T-helper 2 cell treated with Interferon-gamma antibody and Interleukin-4, amounts not matched to agents 5 μg/mL and 100 μg/mL, for 36 hours (primary cell): Measurements from ENCODE around the gene PAX5.
A peak's percentile ranks its signal among the peaks of the same experiment; 100 is the strongest.

Experiments used
- DNase-seq: peaks from one replicate; pipeline ENCODE4 v3.0.0; 2021; ENCODE audit warnings: low spot score
- H3K27ac Mint-ChIP-seq: one replicate; pipeline ENCODE4 v1.8.0; 2021; ENCODE audit warnings: mild to moderate bottlenecking, mixed read lengths
- H3K27me3 Mint-ChIP-seq: one replicate; pipeline ENCODE4 v1.8.0; 2021; ENCODE audit warnings: low read depth, mixed read lengths
- H3K36me3 Mint-ChIP-seq: one replicate; pipeline ENCODE4 v1.8.0; 2021; ENCODE audit warnings: low read depth, mixed read lengths
- H3K4me1 Mint-ChIP-seq: one replicate; pipeline ENCODE4 v1.8.0; 2021; ENCODE audit warnings: low read depth, mixed read lengths
- H3K4me3 Mint-ChIP-seq: one replicate; pipeline ENCODE4 v1.8.0; 2022; ENCODE audit warnings: mild to moderate bottlenecking, moderate library complexity, mixed read lengths
- H3K9me3 Mint-ChIP-seq: one replicate; pipeline ENCODE4 v1.8.0; 2021; ENCODE audit warnings: mixed read lengths

The PAX5 gene

DNA sequence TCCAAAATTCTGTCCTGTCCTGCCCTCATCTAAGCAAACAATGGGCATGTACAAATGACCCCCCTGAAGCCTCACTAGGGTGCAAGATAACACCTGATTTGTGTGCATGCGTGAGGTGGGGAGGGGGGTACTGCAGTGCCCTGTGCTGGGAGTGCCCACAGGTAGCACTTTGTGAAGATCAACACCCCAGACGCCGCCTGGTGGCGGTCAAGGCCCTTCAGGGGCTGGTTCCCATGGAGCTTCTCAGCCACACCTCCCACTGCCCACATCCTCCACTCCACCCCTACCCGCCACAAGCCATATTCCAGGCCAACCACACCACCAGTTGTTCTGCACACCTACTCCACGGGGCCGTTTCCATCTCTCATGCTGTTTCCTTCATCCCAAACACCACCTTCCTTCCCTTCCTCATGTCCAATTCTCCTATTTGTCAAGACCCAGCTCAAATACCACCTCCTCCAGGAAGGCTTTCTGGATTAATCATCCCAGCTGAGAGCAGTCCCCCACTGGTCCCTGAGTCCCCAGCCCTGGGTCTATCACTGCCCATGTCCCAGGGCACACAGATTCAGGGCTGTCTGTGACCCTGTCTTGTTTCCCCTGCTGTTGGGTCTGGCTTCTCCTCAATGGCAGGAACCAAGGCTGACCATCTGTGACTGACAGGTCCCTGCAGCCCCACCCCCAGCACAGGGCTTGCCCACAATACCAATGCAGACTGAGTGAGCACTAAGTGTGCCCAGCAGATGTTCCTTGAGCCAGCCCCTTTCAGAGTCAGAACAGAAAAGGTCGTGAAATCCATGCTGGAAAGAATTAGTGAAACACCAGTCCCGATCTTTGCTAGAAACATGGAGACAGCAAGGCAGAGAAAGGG lies 178.4 kb downstream of the PAX5 start:
- Mint-ChIP-seq H3K27me3 (peaks cover 5% of the 10 kb centered on the region), H3K9me3 (no peaks in the 10 kb centered on the region), H3K36me3 (no peaks in the 10 kb centered on the region), H3K4me1 (peaks cover 10% of the 10 kb centered on the region), H3K27ac (no peak overlapping the region), H3K4me3 (no peak overlapping the region)
- DNase-seq = peak; percentile 20

DNA sequence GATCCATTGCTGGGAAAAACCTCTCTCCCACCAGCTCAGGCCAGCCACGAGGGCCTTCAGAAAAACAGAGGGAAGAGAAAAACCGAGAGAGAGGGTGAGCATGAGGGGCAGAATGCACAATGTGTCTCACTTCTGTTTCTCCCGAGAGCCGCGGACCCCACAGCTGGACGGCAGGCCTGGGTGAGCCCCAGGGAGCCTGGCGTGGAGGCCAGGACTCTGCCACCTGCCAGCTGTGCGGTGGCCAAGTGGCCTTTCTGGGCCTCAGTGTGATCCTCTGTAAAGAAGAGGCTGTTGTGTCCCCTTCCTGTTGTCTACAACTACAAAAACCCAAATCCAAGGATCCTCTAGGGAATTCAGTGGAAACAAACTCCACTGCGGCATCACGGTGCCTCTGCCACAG lies 179.3 kb downstream of the PAX5 start:
- H3K27me3 Mint-ChIP-seq = peaks cover 5% of the 10 kb centered on the region
- no peak for DNase-seq
- no peak overlapping the region for H3K4me3 Mint-ChIP-seq
- no peak overlapping the region for H3K27ac Mint-ChIP-seq
- peaks cover 10% of the 10 kb centered on the region for H3K4me1 Mint-ChIP-seq
- no peaks in the 10 kb centered on the region for H3K36me3 Mint-ChIP-seq
- no peaks in the 10 kb centered on the region for H3K9me3 Mint-ChIP-seq

DNA sequence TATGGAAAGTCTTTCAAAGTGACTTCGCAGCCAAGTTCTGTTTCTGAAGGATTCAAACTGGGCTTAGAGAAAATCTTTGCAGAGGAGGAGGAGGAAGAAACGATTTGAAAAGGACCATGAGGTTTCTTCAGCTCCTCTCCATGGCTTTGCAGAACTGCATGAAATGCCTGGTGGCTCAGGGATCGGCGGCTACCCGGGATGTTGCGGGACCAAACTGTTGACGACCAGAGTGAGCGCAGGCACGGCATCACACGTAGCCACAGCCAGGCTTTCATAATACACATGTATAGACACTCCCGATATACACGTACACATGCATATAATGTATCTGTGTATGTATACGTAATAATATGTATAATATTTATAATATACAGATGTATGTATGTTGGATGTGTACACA lies 180.0 kb downstream of the PAX5 start:
- H3K27ac Mint-ChIP-seq = no peak overlapping the region
- H3K27me3 Mint-ChIP-seq = peaks cover 5% of the 10 kb centered on the region
- H3K9me3 Mint-ChIP-seq = no peaks in the 10 kb centered on the region
- H3K4me3 Mint-ChIP-seq = no peak overlapping the region
- no peaks in the 10 kb centered on the region for H3K36me3 Mint-ChIP-seq
- peaks cover 10% of the 10 kb centered on the region for H3K4me1 Mint-ChIP-seq
- DNase-seq = no peak

DNA sequence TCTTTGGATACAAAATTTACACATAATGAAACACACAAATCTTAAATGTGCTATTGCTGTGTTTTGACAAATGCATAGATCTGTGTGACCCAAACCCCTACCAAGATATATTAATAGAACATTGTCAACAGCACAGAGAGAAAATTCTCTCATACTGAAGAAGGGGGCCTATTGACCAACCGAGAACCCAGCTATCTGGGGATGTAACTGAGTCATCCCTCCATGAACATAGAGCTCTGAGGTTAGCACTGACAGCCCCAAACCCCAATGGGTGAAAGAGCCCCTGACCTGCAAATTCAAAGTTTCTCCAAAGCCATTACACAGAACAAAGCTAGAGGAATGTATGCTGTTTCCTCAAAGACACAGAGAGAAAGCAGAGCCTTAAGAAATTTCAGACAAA lies 180.8 kb downstream of the PAX5 start:
- no peaks in the 10 kb centered on the region for H3K36me3 Mint-ChIP-seq
- no peak overlapping the region for H3K27ac Mint-ChIP-seq
- DNase-seq = no peak
- no peaks in the 10 kb centered on the region for H3K9me3 Mint-ChIP-seq
- H3K27me3 Mint-ChIP-seq = peaks cover 5% of the 10 kb centered on the region
- peaks cover 10% of the 10 kb centered on the region for H3K4me1 Mint-ChIP-seq
- no peak overlapping the region for H3K4me3 Mint-ChIP-seq

DNA sequence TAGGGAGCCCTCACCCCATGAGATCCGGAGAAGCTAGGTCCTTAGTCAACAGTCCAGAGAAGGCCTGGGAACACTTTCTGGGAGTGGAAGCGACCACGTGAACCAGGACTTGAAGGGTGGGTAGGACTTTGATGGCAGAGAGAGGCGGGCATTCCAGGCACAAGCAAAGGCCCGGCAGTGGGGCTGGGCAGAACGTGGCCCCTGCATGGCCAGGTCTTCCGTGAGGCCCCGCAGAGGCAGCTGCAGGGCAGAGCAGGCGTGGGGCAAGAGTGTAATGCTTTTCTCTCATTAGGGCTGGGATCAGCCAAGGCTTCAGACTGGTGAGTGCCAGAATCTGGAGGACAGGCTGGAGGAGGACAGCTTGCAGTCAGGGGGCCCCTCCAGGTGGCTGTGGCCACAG lies 184.1 kb downstream of the PAX5 start:
- Mint-ChIP-seq H3K4me3 (no peak overlapping the region), H3K36me3 (no peaks in the 10 kb centered on the region), H3K27ac (no peak overlapping the region), H3K27me3 (peaks cover 3% of the 10 kb centered on the region), H3K4me1 (no peaks in the 10 kb centered on the region), H3K9me3 (no peaks in the 10 kb centered on the region)
- no peak for DNase-seq

DNA sequence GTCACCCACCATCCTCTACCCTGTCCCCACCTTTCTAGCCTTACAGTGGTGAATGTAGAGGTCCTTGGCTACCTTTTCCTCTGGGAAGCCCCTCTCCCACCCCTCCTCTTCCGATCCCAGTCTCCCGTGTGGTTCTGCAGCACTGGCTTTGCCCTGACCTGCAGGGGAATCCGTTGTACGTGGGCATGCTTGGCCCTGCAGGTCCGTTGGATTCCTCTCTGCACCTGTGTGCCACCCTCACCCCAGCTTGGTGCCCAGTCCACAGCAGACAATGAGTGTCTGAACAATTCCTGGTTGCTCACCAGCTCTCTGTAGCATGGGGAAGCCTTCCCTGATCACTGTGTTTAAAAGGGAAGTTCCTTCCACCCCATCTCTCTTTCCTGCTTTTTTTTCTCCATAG lies 185.1 kb downstream of the PAX5 start:
- no peaks in the 10 kb centered on the region for H3K9me3 Mint-ChIP-seq
- no peak overlapping the region for H3K27ac Mint-ChIP-seq
- DNase-seq = no peak
- no peaks in the 10 kb centered on the region for H3K36me3 Mint-ChIP-seq
- no peaks in the 10 kb centered on the region for H3K4me1 Mint-ChIP-seq
- peaks cover 3% of the 10 kb centered on the region for H3K27me3 Mint-ChIP-seq
- no peak overlapping the region for H3K4me3 Mint-ChIP-seq

DNA sequence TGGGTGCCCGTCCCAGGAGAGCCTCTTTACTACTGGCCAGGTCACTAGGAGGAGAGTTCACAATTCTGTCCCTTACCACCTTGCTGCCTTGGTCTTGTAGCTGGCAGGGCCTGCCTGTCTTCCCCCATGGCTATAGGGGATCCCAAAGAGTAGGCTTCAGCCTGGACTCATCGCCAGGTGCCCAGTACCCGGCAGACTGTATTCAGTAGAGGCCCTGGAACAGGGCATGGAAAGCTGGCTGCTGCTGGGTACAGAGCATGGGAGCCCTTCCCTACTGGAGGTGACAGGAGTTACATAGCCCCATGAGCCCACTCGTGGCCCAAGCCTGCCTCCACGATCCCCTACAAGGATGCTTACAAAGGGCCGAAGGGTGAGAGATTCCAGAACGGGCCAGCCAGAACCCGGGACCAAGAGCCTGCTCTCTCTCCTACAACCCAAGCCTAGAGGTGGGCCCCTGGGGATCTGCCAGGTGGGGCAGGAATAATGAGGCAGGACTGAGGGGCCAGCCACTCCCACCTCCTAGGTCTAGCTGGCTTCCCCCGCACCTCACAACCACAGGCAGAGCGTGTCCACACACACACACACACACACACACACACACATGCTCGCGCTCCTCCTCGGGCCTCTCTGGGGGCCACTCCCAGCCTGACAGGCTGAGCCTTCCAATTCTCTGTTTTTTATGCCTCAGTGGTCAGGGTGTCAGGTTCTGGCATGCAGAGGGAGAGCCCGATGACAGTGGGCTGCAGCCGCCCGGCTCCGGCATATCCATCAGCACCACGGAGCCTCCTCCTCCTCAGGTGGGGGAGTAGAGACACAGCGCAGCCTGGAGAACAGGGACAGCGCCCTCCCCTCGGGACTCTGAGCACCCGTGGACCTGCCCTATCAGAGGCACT lies 186.0 kb downstream of the PAX5 start:
- Mint-ChIP-seq H3K9me3 (no peaks in the 10 kb centered on the region), H3K4me3 (no peak overlapping the region), H3K27me3 (no peaks in the 10 kb centered on the region), H3K4me1 (no peaks in the 10 kb centered on the region), H3K36me3 (no peaks in the 10 kb centered on the region), H3K27ac (no peak overlapping the region)
- no peak for DNase-seq

DNA sequence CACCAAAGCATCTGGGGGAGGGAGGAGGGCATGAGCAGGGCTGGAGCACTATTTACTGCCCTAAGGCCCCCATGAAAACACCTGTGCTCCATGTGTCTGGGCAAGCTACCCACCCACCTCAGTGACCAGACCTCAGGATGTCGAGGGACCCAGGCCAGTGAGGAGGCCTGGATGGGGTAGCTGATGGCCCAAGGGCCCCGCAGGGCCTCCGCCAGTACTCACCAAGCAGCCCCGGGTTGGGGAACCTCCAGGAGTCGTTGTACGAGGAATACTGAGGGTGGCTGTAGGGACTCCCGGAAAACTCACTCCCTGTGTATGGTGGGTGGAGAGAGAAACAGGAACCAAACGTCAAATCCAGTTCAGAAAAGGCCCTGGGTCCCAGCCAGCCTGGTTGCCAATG lies 187.4 kb downstream of the PAX5 start:
- H3K4me1 Mint-ChIP-seq = no peaks in the 10 kb centered on the region
- DNase-seq = no peak
- H3K27ac Mint-ChIP-seq = no peak overlapping the region
- H3K36me3 Mint-ChIP-seq = no peaks in the 10 kb centered on the region
- H3K27me3 Mint-ChIP-seq = peaks cover under 1% of the 10 kb centered on the region
- no peaks in the 10 kb centered on the region for H3K9me3 Mint-ChIP-seq
- H3K4me3 Mint-ChIP-seq = no peak overlapping the region

DNA sequence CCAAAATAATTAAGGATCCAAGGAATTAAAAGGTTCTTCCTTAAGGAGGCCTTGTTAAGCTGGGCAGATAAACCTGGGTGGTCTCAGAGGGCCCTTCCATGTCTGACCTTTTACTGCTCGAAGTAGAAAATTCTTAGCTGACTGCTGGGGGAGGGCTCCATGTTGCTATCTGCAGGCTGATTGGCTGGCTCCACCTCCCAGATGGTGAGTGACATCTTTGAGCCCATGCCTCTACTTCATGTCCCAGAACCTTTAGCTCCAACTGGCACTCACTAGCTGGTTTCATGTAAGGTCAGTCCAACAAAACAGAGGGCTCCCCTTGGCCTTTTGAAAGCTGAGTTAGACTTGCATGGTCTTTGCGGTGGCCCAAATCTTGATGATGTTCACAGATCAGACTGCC lies 188.2 kb downstream of the PAX5 start:
- no peak overlapping the region for H3K27ac Mint-ChIP-seq
- no peak overlapping the region for H3K4me3 Mint-ChIP-seq
- H3K36me3 Mint-ChIP-seq = no peaks in the 10 kb centered on the region
- H3K27me3 Mint-ChIP-seq = peaks cover 1% of the 10 kb centered on the region
- H3K9me3 Mint-ChIP-seq = no peaks in the 10 kb centered on the region
- DNase-seq = no peak
- no peaks in the 10 kb centered on the region for H3K4me1 Mint-ChIP-seq

DNA sequence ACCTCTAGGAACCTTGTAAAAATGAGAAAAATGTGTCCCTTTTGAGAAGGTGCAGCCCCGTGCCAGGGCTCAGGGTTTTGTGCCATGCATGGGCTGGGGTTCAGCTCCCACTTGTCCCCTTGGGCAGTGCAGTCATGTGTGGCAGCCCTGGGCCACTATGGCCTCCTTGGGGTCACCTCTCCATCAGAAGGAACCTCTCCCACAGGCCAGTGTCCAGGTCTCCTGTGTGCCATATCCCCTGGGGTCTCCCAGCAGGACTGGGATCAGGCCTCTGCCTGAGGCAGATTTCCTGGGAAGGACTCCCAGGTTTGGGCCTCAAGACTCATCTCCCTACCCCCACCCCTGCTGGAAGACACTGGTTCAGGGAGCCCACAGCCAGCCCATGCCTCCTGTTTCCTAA lies 189.1 kb downstream of the PAX5 start:
- no peak for DNase-seq
- Mint-ChIP-seq H3K9me3 (no peaks in the 10 kb centered on the region), H3K27ac (no peak overlapping the region), H3K36me3 (no peaks in the 10 kb centered on the region), H3K4me1 (no peaks in the 10 kb centered on the region), H3K4me3 (no peak overlapping the region), H3K27me3 (peaks cover 1% of the 10 kb centered on the region)

DNA sequence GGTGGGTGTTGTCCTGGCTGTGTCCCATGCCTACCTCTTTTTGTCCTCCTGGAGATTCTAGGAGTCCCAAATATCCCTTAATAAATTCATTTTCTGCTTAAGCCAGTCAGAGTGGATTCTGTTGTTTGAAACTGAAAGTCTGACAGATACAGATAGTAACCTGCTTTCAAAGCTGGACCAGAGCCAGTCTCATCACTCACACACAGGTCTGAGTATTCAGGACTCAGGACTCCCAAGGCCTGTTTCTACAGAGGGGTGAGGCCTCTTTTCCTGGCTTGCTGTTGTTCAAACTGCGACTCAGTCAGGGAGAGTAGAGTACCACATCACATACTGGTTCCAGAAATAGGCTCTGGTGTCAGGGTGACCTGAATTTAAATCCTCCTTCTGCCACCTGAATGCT lies 190.1 kb downstream of the PAX5 start:
- Mint-ChIP-seq H3K36me3 (no peaks in the 10 kb centered on the region), H3K4me3 (no peak overlapping the region), H3K9me3 (no peaks in the 10 kb centered on the region), H3K27ac (no peak overlapping the region), H3K27me3 (peaks cover 1% of the 10 kb centered on the region), H3K4me1 (no peaks in the 10 kb centered on the region)
- no peak for DNase-seq

DNA sequence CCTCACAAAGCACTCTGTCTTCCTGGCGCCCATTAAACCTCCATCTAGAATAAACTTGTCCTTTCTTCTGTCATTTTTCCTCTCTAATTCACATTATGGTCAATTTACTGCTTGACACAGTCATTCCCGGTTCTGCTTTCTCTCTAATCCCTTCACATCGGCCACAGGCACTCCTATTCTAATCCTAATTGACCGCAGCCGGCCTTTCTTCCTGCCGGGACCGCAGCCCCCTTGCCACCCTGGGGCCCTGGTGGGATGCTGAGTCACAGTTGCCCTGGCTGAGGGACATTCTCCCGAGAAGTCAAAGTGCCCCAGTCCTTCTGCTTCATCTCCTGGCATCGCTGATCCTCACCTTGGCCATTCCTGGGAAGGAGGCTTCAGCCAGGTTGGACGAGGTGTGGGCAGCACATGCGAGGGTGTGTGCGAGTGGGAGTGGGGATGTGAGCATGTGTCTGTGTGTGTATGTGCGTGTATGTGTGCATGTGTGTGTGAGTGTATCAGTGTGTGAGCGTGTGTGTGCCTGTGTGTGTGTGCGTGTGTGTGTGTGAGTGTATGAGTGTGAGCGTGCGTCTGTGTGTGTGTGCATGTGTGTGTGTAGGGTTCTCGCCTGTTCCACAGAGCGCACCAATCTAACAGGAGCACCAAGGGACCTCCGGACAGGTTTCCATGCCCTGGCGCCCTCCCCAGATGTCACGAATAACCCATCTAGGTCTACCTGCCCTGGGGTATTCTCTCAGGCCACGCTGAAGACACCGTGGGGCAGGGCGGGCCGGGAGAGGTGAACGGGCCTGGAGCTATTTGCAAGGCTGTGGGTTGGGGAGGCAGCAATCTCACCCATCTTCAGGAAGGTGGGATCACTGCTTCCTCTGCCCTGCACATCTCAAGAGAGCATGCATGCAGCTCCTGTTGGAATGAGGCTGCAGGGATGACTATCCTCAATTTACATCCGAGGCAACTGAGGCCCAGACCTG lies 191.2 kb downstream of the PAX5 start:
- no peak for DNase-seq

DNA sequence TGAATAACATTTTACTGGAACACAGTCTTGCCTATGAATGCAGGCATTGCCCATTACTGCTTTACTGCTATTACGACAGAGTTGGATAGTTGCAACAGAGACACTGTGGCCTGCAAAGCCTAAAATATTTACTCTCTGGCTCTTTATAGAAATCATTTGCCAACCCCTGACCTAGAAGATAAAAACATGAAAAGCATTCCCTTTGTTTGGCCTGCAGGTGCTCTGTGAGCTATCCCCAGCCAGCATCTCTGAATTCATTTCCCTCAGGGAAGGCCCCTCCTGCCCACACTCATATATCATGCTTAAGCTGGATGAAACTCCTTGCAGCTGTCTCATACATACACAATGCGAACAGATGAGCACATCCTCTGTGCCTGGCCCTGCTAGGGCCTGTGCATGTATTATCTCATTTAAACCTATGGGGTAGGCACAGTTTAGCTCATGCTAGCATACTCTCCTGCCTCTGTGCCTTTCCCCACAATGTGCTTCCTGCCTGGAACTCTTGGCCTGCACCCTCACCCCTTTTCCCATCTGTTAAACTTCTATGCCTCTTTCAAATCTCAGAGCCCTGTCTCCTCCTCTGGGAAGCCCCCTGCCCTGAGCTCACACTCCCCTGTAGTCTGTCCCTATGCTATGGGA lies 193.1 kb downstream of the PAX5 start:
- no peak for DNase-seq
- no peak overlapping the region for H3K4me3 Mint-ChIP-seq
- H3K4me1 Mint-ChIP-seq = no peaks in the 10 kb centered on the region
- no peak overlapping the region for H3K27ac Mint-ChIP-seq
- H3K36me3 Mint-ChIP-seq = no peaks in the 10 kb centered on the region
- H3K27me3 Mint-ChIP-seq = peaks cover 1% of the 10 kb centered on the region
- no peaks in the 10 kb centered on the region for H3K9me3 Mint-ChIP-seq

More for the DNA sequence above, 191.2 kb downstream of the PAX5 start:
- Mint-ChIP-seq H3K4me1 (no peaks in the 10 kb centered on the region), H3K27ac (no peak overlapping the region), H3K27me3 (peaks cover 1% of the 10 kb centered on the region), H3K9me3 (no peaks in the 10 kb centered on the region), H3K4me3 (no peak overlapping the region), H3K36me3 (no peaks in the 10 kb centered on the region)
